Measurements from ENCODE around the gene PCDHB6. TPM values are rescaled to one million over a fixed set of nuclear protein-coding genes. Genes with fewer than 3 reads are reported as not detected.
"Not testable (repeated sequence)": the region's sequence is repeated elsewhere in the genome, so short reads cannot be mapped to it uniquely, and the experiment has no call there.

Gene PCDHB6
- total and polyA plus RNA-seq, 2 donors (not counting 1 experiment from before 2014, with no cell fraction given), result 0.33 to 0.42 TPM

GRCh38 chr5:141102471-141102870 is 47.4 kb upstream of the PCDHB6 start:
- not testable (repeated sequence) for H3K27me3 ChIP-seq (ENCODE audit: control insufficient read depth, insufficient read depth, low read length); H3K4me2 ChIP-seq (ENCODE audit: extremely low read depth, insufficient read depth, low read length); H4K20me1 ChIP-seq (ENCODE audit: control insufficient read depth, extremely low read depth, insufficient read depth, low read length); H3K9me3 ChIP-seq (ENCODE audit: control insufficient read depth, insufficient read depth, low read depth, low read length); DNase-seq (ENCODE audit: low read depth in 2 of 2); H3K4me3 ChIP-seq (replicated peaks in 1 of 4; ENCODE audit: control extremely low read depth in 1 of 4, insufficient read depth in 1 of 4, low read depth in 3 of 4, low read length in 4 of 4); H3K9ac ChIP-seq (ENCODE audit: insufficient read depth, low read length); H2AFZ ChIP-seq (ENCODE audit: low read length); H3K36me3 ChIP-seq (ENCODE audit: control insufficient read depth, insufficient read depth, low read length); H3K4me1 ChIP-seq (ENCODE audit: control insufficient read depth, extremely low read depth, insufficient read depth, low read length); H3K27ac ChIP-seq (ENCODE audit: insufficient read depth, low read length); H3K79me2 ChIP-seq (ENCODE audit: control insufficient read depth, insufficient read depth, low read length)

GRCh38 chr5:141105350-141105749 is 44.5 kb upstream of the PCDHB6 start:
- Histone ChIP-seq H3K27ac (ENCODE audit: insufficient read depth, low read length) (no peak overlapping the region), H3K27me3 (ENCODE audit: control insufficient read depth, insufficient read depth, low read length) (no peaks in the 10 kb centered on the region), H3K4me3 (replicated peaks in 1 of 4; ENCODE audit: control extremely low read depth in 1 of 4, insufficient read depth in 1 of 4, low read depth in 3 of 4, low read length in 4 of 4) (no peak overlapping the region), H3K9me3 (ENCODE audit: control insufficient read depth, insufficient read depth, low read depth, low read length) (no peaks in the 10 kb centered on the region), H2AFZ (ENCODE audit: low read length) (no peak overlapping the region), H3K36me3 (ENCODE audit: control insufficient read depth, insufficient read depth, low read length) (no peaks in the 10 kb centered on the region), H4K20me1 (ENCODE audit: control insufficient read depth, extremely low read depth, insufficient read depth, low read length) (no peaks in the 10 kb centered on the region), H3K4me1 (ENCODE audit: control insufficient read depth, extremely low read depth, insufficient read depth, low read length) (no peaks in the 10 kb centered on the region), H3K9ac (ENCODE audit: insufficient read depth, low read length) (no peak overlapping the region), H3K4me2 (ENCODE audit: extremely low read depth, insufficient read depth, low read length) (no peak overlapping the region), H3K79me2 (ENCODE audit: control insufficient read depth, insufficient read depth, low read length) (no peaks in the 10 kb centered on the region)
- no peak for DNase-seq (ENCODE audit: low read depth in 2 of 2)
- TF ChIP-seq CTCF (conservative IDR thresholded peaks at IDR 0.05 in 1 of 2, IDR thresholded peaks at IDR 0.05 in 1 of 2; ENCODE audit: low read depth in 1 of 2, low read length in 2 of 2) (no peak), EZH2 (IDR thresholded peaks at IDR 0.05; ENCODE audit: low read length, missing control alignments) (no peak)

GRCh38 chr5:141119250-141119649 is 30.6 kb upstream of the PCDHB6 start:
- no peaks in the 10 kb centered on the region for H4K20me1 ChIP-seq (ENCODE audit: control insufficient read depth, extremely low read depth, insufficient read depth, low read length)
- no peaks in the 10 kb centered on the region for H3K36me3 ChIP-seq (ENCODE audit: control insufficient read depth, insufficient read depth, low read length)
- no peaks in the 10 kb centered on the region for H3K4me1 ChIP-seq (ENCODE audit: control insufficient read depth, extremely low read depth, insufficient read depth, low read length)
- no peak overlapping the region for H3K9ac ChIP-seq (ENCODE audit: insufficient read depth, low read length)
- H3K79me2 ChIP-seq (ENCODE audit: control insufficient read depth, insufficient read depth, low read length), result no peaks in the 10 kb centered on the region
- no peaks in the 10 kb centered on the region for H3K9me3 ChIP-seq (ENCODE audit: control insufficient read depth, insufficient read depth, low read depth, low read length)
- H3K27me3 ChIP-seq (ENCODE audit: control insufficient read depth, insufficient read depth, low read length), result no peaks in the 10 kb centered on the region
- no peak overlapping the region for H3K27ac ChIP-seq (ENCODE audit: insufficient read depth, low read length)
- DNase-seq (ENCODE audit: low read depth in 2 of 2), result no peak
- no peak overlapping the region for H2AFZ ChIP-seq (ENCODE audit: low read length)
- H3K4me2 ChIP-seq (ENCODE audit: extremely low read depth, insufficient read depth, low read length), result no peak overlapping the region
- no peak overlapping the region for H3K4me3 ChIP-seq (replicated peaks in 1 of 4; ENCODE audit: control extremely low read depth in 1 of 4, insufficient read depth in 1 of 4, low read depth in 3 of 4, low read length in 4 of 4)
- TF ChIP-seq CTCF (conservative IDR thresholded peaks at IDR 0.05 in 1 of 2, IDR thresholded peaks at IDR 0.05 in 1 of 2; ENCODE audit: low read depth in 1 of 2, low read length in 2 of 2) (no peak), EZH2 (IDR thresholded peaks at IDR 0.05; ENCODE audit: low read length, missing control alignments) (no peak)
